CD4-positive, alpha-beta T cell treated with Interleukin-6 for 4 hours (primary cell): ENCODE data around the gene FYN.

ENCODE experiments used
- DNase-seq: peaks from one replicate; pipeline ENCODE4 v3.0.0-alpha.2; 2020; ENCODE audit warnings: mixed read lengths

Gene FYN

GRCh38 chr6:111880181-111880888 lies 7.1 kb upstream of the FYN start:
- no peak for DNase-seq

- DNase-seq = no peak
Observed at GRCh38 chr6:111875741-111876140, 2.5 kb upstream of the FYN start.

- peak; percentile 84 for DNase-seq
Observed at GRCh38 chr6:111874025-111874415, 768 bp upstream of the FYN start.

- DNase-seq = peak; percentile 68
Observed at GRCh38 chr6:111872401-111873177, 663 bp downstream of the FYN start.

- peak; percentile 49 for DNase-seq
Observed at GRCh38 chr6:111871725-111872400, 1.4 kb downstream of the FYN start.

GRCh38 chr6:111871207-111871606 lies 2.0 kb downstream of the FYN start:
- DNase-seq = peak; percentile 36

GRCh38 chr6:111870742-111871064 lies 2.5 kb downstream of the FYN start:
- no peak for DNase-seq

- no peak for DNase-seq
Observed at GRCh38 chr6:111870051-111870741, 3.1 kb downstream of the FYN start.

GRCh38 chr6:111866857-111867256 lies 6.4 kb downstream of the FYN start:
- DNase-seq = no peak

- DNase-seq = no peak
Observed at GRCh38 chr6:111865909-111866546, 7.2 kb downstream of the FYN start.

- no peak for DNase-seq
Observed at GRCh38 chr6:111865049-111865585, 8.1 kb downstream of the FYN start.

GRCh38 chr6:111864138-111865048 lies 8.9 kb downstream of the FYN start:
- no peak for DNase-seq

GRCh38 chr6:111862741-111863140 lies 10.5 kb downstream of the FYN start:
- DNase-seq = no peak

GRCh38 chr6:111862314-111862713 lies 10.9 kb downstream of the FYN start:
- no peak for DNase-seq

- no peak for DNase-seq
Observed at GRCh38 chr6:111861431-111861885, 11.8 kb downstream of the FYN start.

- no peak for DNase-seq
Observed at GRCh38 chr6:111858347-111858746, 14.9 kb downstream of the FYN start.

- no peak for DNase-seq
Observed at GRCh38 chr6:111857674-111858337, 15.4 kb downstream of the FYN start.

GRCh38 chr6:111855753-111856152 lies 17.5 kb downstream of the FYN start:
- no peak for DNase-seq

GRCh38 chr6:111854683-111855082 lies 18.6 kb downstream of the FYN start:
- DNase-seq = no peak

- DNase-seq = no peak
Observed at GRCh38 chr6:111852725-111853124, 20.5 kb downstream of the FYN start.
